GM23338 (cell line): ENCODE data around the gene HS6ST1. TPM values are rescaled to one million over a fixed set of nuclear protein-coding genes. Genes with fewer than 3 reads are reported as not detected.

Experiments used
- ATAC-seq: fragments of 200-7000 bp; cut with Tn5 transposase; 3 replicates; pipeline ENCODE4 v1.9.1; 2020
- DNase-seq: peaks from one replicate; pipeline ENCODE4 v3.0.0-alpha.2; 2015; ENCODE audit warnings: low spot score
- H2AFZ ChIP-seq: fragments of 200-600 bp; sonication (generic); 2 replicates; pipeline ENCODE4 v1.8.0; 2016; ENCODE audit warnings: antibody characterized with exemption, mild to moderate bottlenecking, moderate library complexity
- H3F3A ChIP-seq: fragments of 200-600 bp; sonication (generic); replicated peaks from 2 replicates; pipeline ENCODE4 v1.8.0; 2017; ENCODE audit warnings: antibody characterized with exemption, mixed run types, low read depth
- H3K27ac ChIP-seq: fragments of 200-600 bp; sonication (generic); 2 replicates; pipeline ENCODE4 v1.6.1; 2016; ENCODE audit warnings: low read depth
- H3K27me3 ChIP-seq: fragments of 200-600 bp; sonication (generic); 2 replicates; pipeline ENCODE4 v1.8.0; 2016; ENCODE audit warnings: mild to moderate bottlenecking, mixed run types, moderate library complexity; ENCODE audit not compliant: insufficient read depth
- H3K36me3 ChIP-seq: fragments of 200-600 bp; sonication (generic); 2 replicates; pipeline ENCODE4 v1.8.0; 2016; ENCODE audit warnings: mild to moderate bottlenecking; ENCODE audit not compliant: insufficient read depth
- H3K4me1 ChIP-seq: fragments of 200-600 bp; sonication (generic); 2 replicates; pipeline ENCODE4 v1.8.0; 2016; ENCODE audit warnings: mild to moderate bottlenecking, moderate library complexity; ENCODE audit not compliant: insufficient read depth
- H3K4me2 ChIP-seq: fragments of 200-600 bp; sonication (generic); 2 replicates; pipeline ENCODE4 v1.7.1; 2017; ENCODE audit warnings: mixed run types
- H3K4me3 ChIP-seq: fragments of 200-600 bp; sonication (generic); 2 replicates; pipeline ENCODE4 v1.6.1; 2016; ENCODE audit warnings: mixed run types
- H3K79me2 ChIP-seq: fragments of 200-600 bp; sonication (generic); replicated peaks from 2 replicates; pipeline ENCODE4 v1.8.0; 2017; ENCODE audit warnings: mild to moderate bottlenecking; ENCODE audit not compliant: insufficient read depth
- H3K9me2 ChIP-seq: fragments of 200-600 bp; sonication (generic); 2 replicates; pipeline ENCODE4 v1.8.0; 2017; ENCODE audit not compliant: insufficient read depth
- H4K20me1 ChIP-seq: fragments of 200-600 bp; sonication (generic); replicated peaks from 2 replicates; pipeline ENCODE4 v1.8.0; 2017; ENCODE audit warnings: mild to moderate bottlenecking; ENCODE audit not compliant: insufficient read depth
- H3K27ac Mint-ChIP-seq: 2 replicates; pipeline ENCODE4 v1.8.0; 2020; ENCODE audit warnings: inconsistent platforms, mild to moderate bottlenecking, moderate library complexity, mixed read lengths
- H3K27me3 Mint-ChIP-seq: 3 replicates; pipeline ENCODE4 v1.8.0; 2022; ENCODE audit warnings: low read depth, mild to moderate bottlenecking, moderate library complexity, mixed read lengths, inconsistent platforms; ENCODE audit not compliant: insufficient read depth, poor library complexity
- H3K36me3 Mint-ChIP-seq: 3 replicates; pipeline ENCODE4 v1.8.0; 2021; ENCODE audit warnings: low read depth, mild to moderate bottlenecking, inconsistent platforms, moderate library complexity, mixed read lengths
- H3K4me1 Mint-ChIP-seq: 3 replicates; pipeline ENCODE4 v1.8.0; 2020; ENCODE audit warnings: mild to moderate bottlenecking, inconsistent platforms, mixed read lengths
- H3K4me3 Mint-ChIP-seq: 3 replicates; pipeline ENCODE4 v1.8.0; 2021; ENCODE audit warnings: moderate library complexity, mild to moderate bottlenecking, inconsistent platforms, mixed read lengths
- H3K9me3 Mint-ChIP-seq: 3 replicates; pipeline ENCODE4 v1.8.0; 2020; ENCODE audit warnings: moderate library complexity, mild to moderate bottlenecking, inconsistent platforms, mixed read lengths
- CREB1 ChIP-seq: fragments of 250-450 bp; sonication (Bioruptor Pico); IDR thresholded peaks from 2 replicates; pipeline ENCODE4 v1.5.0; 2020; ENCODE audit warnings: low read depth, mild to moderate bottlenecking, moderate library complexity
- CTCF ChIP-seq, 2 experiments: fragments of 200-600 bp in 1 of 2; sonication (generic) in 1 of 2; conservative IDR thresholded peaks; 2 replicates each; pipeline versions ENCODE4 v1.5.1 to v1.6.1; 2016 to 2017; ENCODE audit warnings: antibody characterized with exemption in 2 of 2, low read depth in 2 of 2, mild to moderate bottlenecking in 2 of 2, moderate library complexity in 1 of 2
- ETS1 ChIP-seq: IDR thresholded peaks from 2 replicates; pipeline ENCODE4 v1.6.1; 2016; ENCODE audit warnings: antibody characterized with exemption
- EZH2 ChIP-seq: fragments of 200-600 bp; sonication (generic); IDR thresholded peaks from one replicate; pipeline ENCODE4 v1.8.0; 2017; ENCODE audit warnings: antibody characterized with exemption, mild to moderate bottlenecking, low read depth; ENCODE audit not compliant: unreplicated experiment
- EZH2phosphoT487 ChIP-seq: fragments of 200-600 bp; sonication (generic); IDR thresholded peaks from one replicate; pipeline ENCODE4 v1.8.1; 2018; ENCODE audit warnings: antibody characterized with exemption; ENCODE audit not compliant: unreplicated experiment
- JUNB ChIP-seq: IDR thresholded peaks from one replicate; pipeline ENCODE4 v1.6.1; 2016; ENCODE audit warnings: antibody characterized with exemption; ENCODE audit not compliant: unreplicated experiment
- NANOG ChIP-seq: IDR thresholded peaks from 2 replicates; pipeline ENCODE4 v1.6.1; 2016; ENCODE audit warnings: antibody characterized with exemption, borderline replicate concordance
- POLR2AphosphoS5 ChIP-seq: IDR thresholded peaks from 2 replicates; pipeline ENCODE4 v1.6.1; 2016; ENCODE audit warnings: antibody characterized with exemption, low read depth
- STAT1 ChIP-seq: IDR thresholded peaks from one replicate; pipeline ENCODE4 v1.6.1; 2016; ENCODE audit warnings: antibody characterized with exemption; ENCODE audit not compliant: unreplicated experiment
- ZNF114 ChIP-seq: fragments of 250-450 bp; sonication (Bioruptor Pico); IDR thresholded peaks from 2 replicates; pipeline ENCODE4 v1.5.0; 2020; ENCODE audit warnings: mild to moderate bottlenecking, moderate library complexity
- ZNF331 ChIP-seq: fragments of 250-450 bp; sonication (Bioruptor Pico); IDR thresholded peaks from 2 replicates; pipeline ENCODE4 v1.5.0; 2020; ENCODE audit warnings: low read depth, mild to moderate bottlenecking, moderate library complexity
- ZNF462 ChIP-seq: fragments of 250-450 bp; sonication (Bioruptor Pico); IDR thresholded peaks from 2 replicates; pipeline ENCODE4 v1.5.0; 2020; ENCODE audit warnings: mild to moderate bottlenecking, moderate library complexity
- polyA plus RNA-seq: library from polyadenylated mRNA; unstranded; fragments of >200 nt; fragmentation: Nextera tagmentation; extraction: Ambion mirVana; gene quantifications from 2 replicates; pipeline ENCODE4 v1.2.1, GENCODE V29; 2016
- total RNA-seq: library from RNA; depleted of rRNA; stranded (reverse); fragments of >200 nt; shearing (Covaris generic); gene quantifications from 2 replicates; pipeline ENCODE4 v1.2.3, GENCODE V29; 2014

HS6ST1 gene
- total and polyA plus RNA-seq, 2 experiments from 2014 or later: 21.1 to 106 TPM

- TF ChIP-seq CTCF (conservative IDR thresholded peaks at IDR 0.05; ENCODE audit: low read depth in 2 of 2) (no peak), EZH2 (no peak), EZH2phosphoT487 (no peak)
Measured at GRCh38 chr2:128357506-128358370, 39.1 kb upstream of the HS6ST1 start (continued).

GRCh38 chr2:128356127-128356526, 37.5 kb upstream of the HS6ST1 start:
- no peak overlapping the region for H2AFZ ChIP-seq
- H3K36me3 ChIP-seq: peaks cover 15% of the 10 kb centered on the region; the same call in 1 of the 2 replicates
- H3K27me3 Mint-ChIP-seq: peaks cover 4% of the 10 kb centered on the region
- no peak overlapping the region for H3K27ac ChIP-seq
- ATAC-seq: no peak
- no peak overlapping the region for H3K4me3 ChIP-seq
- H3K79me2 ChIP-seq: no peaks in the 10 kb centered on the region
- no peak overlapping the region for H3K4me2 ChIP-seq
- no peak overlapping the region for H3K4me3 Mint-ChIP-seq
- peaks cover 1% of the 10 kb centered on the region; the same call in 1 of the 3 replicates for H3K4me1 Mint-ChIP-seq
- H3K36me3 Mint-ChIP-seq: peaks cover 14% of the 10 kb centered on the region; the same call in 2 of the 3 replicates
- DNase-seq: no peak
- H3K4me1 ChIP-seq: no peaks in the 10 kb centered on the region
- peaks cover 13% of the 10 kb centered on the region for H3K9me2 ChIP-seq
- H3K27ac Mint-ChIP-seq: no peak overlapping the region
- H4K20me1 ChIP-seq: no peaks in the 10 kb centered on the region
- no peaks in the 10 kb centered on the region for H3K27me3 ChIP-seq
- peaks cover 16% of the 10 kb centered on the region for H3K9me3 Mint-ChIP-seq
- H3F3A ChIP-seq: no peaks in the 10 kb centered on the region
- TF ChIP-seq CREB1 (CRISPR knock-in tag): no peak
- no peak for TF ChIP-seq EZH2phosphoT487
- no peak for TF ChIP-seq STAT1
- no peak for TF ChIP-seq ZNF331
- no peak for TF ChIP-seq EZH2
- no peak for TF ChIP-seq POLR2AphosphoS5
- no peak for TF ChIP-seq ZNF462 (CRISPR knock-in tag)
- TF ChIP-seq ETS1: no peak
- TF ChIP-seq ZNF114 (CRISPR knock-in tag): no peak
- no peak for TF ChIP-seq NANOG
- TF ChIP-seq JUNB: no peak
